ENCODE measurements around the gene NFKBIE. TPM values are rescaled to one million over a fixed set of nuclear protein-coding genes. Genes with fewer than 3 reads are reported as not detected.

NFKBIE gene
- total and polyA plus RNA-seq, 2 experiments from 2014 or later: 14.6 to 25.9 TPM

MicroRNAs encoded within 50 kb of the gene (microRNA counts, 767-probe panel; counts per million panel counts)
- microRNA hsa-miR-4647: not detected

Small RNAs within 50 kb of the gene (small RNA-seq; reads per million reads assigned to genes)
- not detected for gene RN7SL811P (ENCODE audit: low replicate concordance)

Other genes starting within 250 kb of the NFKBIE start
- gene MRPL14, start 138.1 kb downstream of the NFKBIE start, total RNA-seq (2014; rRNA removed; shearing (Covaris generic)): 62.6 and 70.0 TPM in 2 replicates
- gene MRPL14, start 138.1 kb downstream of the NFKBIE start, polyA plus RNA-seq (2016; fragmentation: Nextera tagmentation; extraction: Ambion mirVana): 178 and 191 TPM in 2 replicates
- 30.2 and 36.0 TPM in 2 replicates for gene TMEM63B, start 138.0 kb downstream of the NFKBIE start, total RNA-seq (2014; rRNA removed; shearing (Covaris generic))
- 8.0 and 10.1 TPM in 2 replicates for gene TMEM63B, start 138.0 kb downstream of the NFKBIE start, polyA plus RNA-seq (2016; fragmentation: Nextera tagmentation; extraction: Ambion mirVana)
- 1.2 and 1.7 TPM in 2 replicates for gene CAPN11, start 106.7 kb downstream of the NFKBIE start, total RNA-seq (2014; rRNA removed; shearing (Covaris generic))
- 0.61 and 1.1 TPM in 2 replicates for gene CAPN11, start 106.7 kb downstream of the NFKBIE start, polyA plus RNA-seq (2016; fragmentation: Nextera tagmentation; extraction: Ambion mirVana)
- gene MYMX, start 48.6 kb downstream of the NFKBIE start, total RNA-seq (2014; rRNA removed; shearing (Covaris generic)): 2.8 TPM in 2 replicates
- gene MYMX, start 48.6 kb downstream of the NFKBIE start, polyA plus RNA-seq (2016; fragmentation: Nextera tagmentation; extraction: Ambion mirVana): 5.2 and 7.1 TPM in 2 replicates
- 149 and 169 TPM in 2 replicates for gene SLC29A1, start 42.0 kb downstream of the NFKBIE start, total RNA-seq (2014; rRNA removed; shearing (Covaris generic))
- gene SLC29A1, start 42.0 kb downstream of the NFKBIE start, polyA plus RNA-seq (2016; fragmentation: Nextera tagmentation; extraction: Ambion mirVana): 67.6 and 73.1 TPM in 2 replicates
- 2,361 and 2,444 TPM in 2 replicates for gene HSP90AB1, start 18.4 kb downstream of the NFKBIE start, total RNA-seq (2014; rRNA removed; shearing (Covaris generic))
- 1,345 and 1,425 TPM in 2 replicates for gene HSP90AB1, start 18.4 kb downstream of the NFKBIE start, polyA plus RNA-seq (2016; fragmentation: Nextera tagmentation; extraction: Ambion mirVana)
- 30.5 and 30.9 TPM in 2 replicates for gene SLC35B2, start 8.0 kb downstream of the NFKBIE start, total RNA-seq (2014; rRNA removed; shearing (Covaris generic))
- 14.0 and 14.7 TPM in 2 replicates for gene SLC35B2, start 8.0 kb downstream of the NFKBIE start, polyA plus RNA-seq (2016; fragmentation: Nextera tagmentation; extraction: Ambion mirVana)
- gene TMEM151B, start 4.9 kb upstream of the NFKBIE start, total RNA-seq (2014; rRNA removed; shearing (Covaris generic)): 11.5 and 14.6 TPM in 2 replicates
- gene TMEM151B, start 4.9 kb upstream of the NFKBIE start, polyA plus RNA-seq (2016; fragmentation: Nextera tagmentation; extraction: Ambion mirVana): 0.91 and 1.5 TPM in 2 replicates
- 19.8 and 23.2 TPM in 2 replicates for gene AARS2, start 47.8 kb upstream of the NFKBIE start, total RNA-seq (2014; rRNA removed; shearing (Covaris generic))
- gene AARS2, start 47.8 kb upstream of the NFKBIE start, polyA plus RNA-seq (2016; fragmentation: Nextera tagmentation; extraction: Ambion mirVana): 5.5 and 6.5 TPM in 2 replicates
- not detected in 2 replicates for gene SPATS1, start 77.1 kb upstream of the NFKBIE start, total RNA-seq (2014; rRNA removed; shearing (Covaris generic))
- not detected in 2 replicates for gene SPATS1, start 77.1 kb upstream of the NFKBIE start, polyA plus RNA-seq (2016; fragmentation: Nextera tagmentation; extraction: Ambion mirVana)
- gene CDC5L, start 122.2 kb upstream of the NFKBIE start, total RNA-seq (2014; rRNA removed; shearing (Covaris generic)): 28.1 and 32.5 TPM in 2 replicates
- gene CDC5L, start 122.2 kb upstream of the NFKBIE start, polyA plus RNA-seq (2016; fragmentation: Nextera tagmentation; extraction: Ambion mirVana): 24.6 and 27.0 TPM in 2 replicates

Measured in GM23338 (cell line).